Transverse colon (tissue), 4 donors: ENCODE data around the gene SLC35F6. TPM values are rescaled to one million over a fixed set of nuclear protein-coding genes. Genes with fewer than 3 reads are reported as not detected.
"Not testable (repeated sequence)": the region's sequence is repeated elsewhere in the genome, so short reads cannot be mapped to it uniquely, and the experiment has no call there.

Source experiments
- DNase-seq: peaks from one replicate; pipeline ENCODE4 v3.0.0-alpha.2; 2019
- H3K27ac ChIP-seq, 4 donors: fragments of 200-600 bp; sonication (generic); 2 replicates each; pipeline ENCODE4 v1.5.1; 2016 to 2018; ENCODE audit warnings: inconsistent platforms in 4 of 4
- H3K27me3 ChIP-seq: fragments of 200-600 bp; sonication (generic); 2 replicates; pipeline ENCODE4 v1.5.1; 2017; ENCODE audit warnings: inconsistent platforms
- H3K36me3 ChIP-seq, 4 donors: fragments of 200-600 bp; sonication (generic); 2 replicates each; pipeline ENCODE4 v1.5.1; 2017 to 2019; ENCODE audit warnings: inconsistent platforms in 4 of 4
- H3K4me1 ChIP-seq, 4 donors: fragments of 200-600 bp; sonication (generic); 2 replicates each; pipeline ENCODE4 v1.5.1; 2017 to 2020; ENCODE audit warnings: inconsistent platforms in 4 of 4
- H3K4me3 ChIP-seq, 4 donors: fragments of 200-600 bp; sonication (generic); 1 replicate in 1 of 4; 2 replicates in 3 of 4; pipeline versions ENCODE4 v1.5.1 to v1.6.1; 2017 to 2019; ENCODE audit warnings: inconsistent platforms in 4 of 4
- H3K9me3 ChIP-seq, 2 donors: fragments of 200-600 bp; sonication (generic); 2 replicates each; pipeline ENCODE4 v1.5.1; 2017 to 2019; ENCODE audit warnings: inconsistent platforms in 2 of 2
- CTCF ChIP-seq, 5 experiments: fragments of 200-600 bp in 3 of 5; fragments of 450-650 bp in 2 of 5; sonication (generic) in 3 of 5; IDR thresholded peaks; 1 replicate in 2 of 5; 2 replicates in 3 of 5; pipeline ENCODE4 v1.5.1; 2016 to 2017; ENCODE audit warnings: antibody characterized with exemption in 5 of 5, inconsistent platforms in 3 of 5, mild to moderate bottlenecking in 2 of 5, moderate library complexity in 1 of 5
- EP300 ChIP-seq: sonication (generic); formaldehyde crosslinking; IDR thresholded peaks from one replicate; pipeline ENCODE4 v1.6.1; 2017; ENCODE audit warnings: antibody characterized with exemption, low read depth
- POLR2A ChIP-seq: fragments of 450-650 bp; IDR thresholded peaks from one replicate; pipeline ENCODE4 v1.6.1; 2016; ENCODE audit warnings: antibody characterized with exemption, mild to moderate bottlenecking, moderate library complexity
- POLR2AphosphoS5 ChIP-seq, 3 donors: sonication (generic); formaldehyde crosslinking; IDR thresholded peaks; one replicate each; pipeline ENCODE4 v1.6.1; 2016; ENCODE audit warnings: antibody characterized with exemption in 3 of 3
- WGBS, 2 donors: methylation state at CpG; one replicate each; pipeline ENCODE4 v1.1.5; 2018; ENCODE audit warnings: low coverage in 1 of 2; 5-methylcytosine and 5-hydroxymethylcytosine counted together
- in situ Hi-C, 4 donors: fragments of 200-750 bp; cut with MboI; loops; one replicate each; pipeline versions ENCODE4 v1.15.0 to v1.15.1; 2017; ENCODE audit warnings: low sequenced_read_pairs in 3 of 4, low pct_ligation_motif_present in 1 of 4, low pct_unique_long_range_greater_than_20kb in 1 of 4
- intact Hi-C: fragments of 100-400 bp; cut with DNase I; formaldehyde crosslinking; loops from one replicate; pipeline ENCODE4 v1.15.1; 2023; ENCODE audit warnings: low total_unique reads
- total RNA-seq, 4 donors: library from RNA; depleted of rRNA; stranded (reverse); fragments of >200 nt; gene quantifications; one replicate each; pipeline ENCODE4 v1.1.0, GENCODE V29; 2016

Gene SLC35F6
- total RNA-seq, 4 donors from 2014 or later: 23.3 to 36.3 (median 33.3) TPM

- in situ Hi-C loops (no loop called here), intact Hi-C loops (no loop called here)
- no peaks in the 10 kb centered on the region for H3K36me3 ChIP-seq
- 87% methylated on average over 3 of the region's 3 CpGs; no CpG with 5 or more reads in 1 of the 2 donors for WGBS, 2 donors
- no peak overlapping the region for H3K27ac ChIP-seq
- peaks cover 10% of the 10 kb centered on the region for H3K27me3 ChIP-seq
- H3K4me1 ChIP-seq: no peaks in the 10 kb centered on the region
- TF ChIP-seq EP300 (no peak), POLR2A (no peak), CTCF (IDR thresholded peaks at IDR 0.05) (no peak), POLR2AphosphoS5 (IDR thresholded peaks at IDR 0.05) (no peak)
- H3K4me3 ChIP-seq: no peak overlapping the region
- DNase-seq: no peak
- no peaks in the 10 kb centered on the region for H3K9me3 ChIP-seq
Measured at GRCh38 chr2:26812731-26813130, 48.6 kb downstream of the SLC35F6 start.

GRCh38 chr2:26814072-26814765, 50.1 kb downstream of the SLC35F6 start:
- peaks cover 14% of the 10 kb centered on the region for H3K27me3 ChIP-seq
- 94% methylated on average over 40 of the region's 52 CpGs; no CpG with 5 or more reads in 1 of the 2 donors for WGBS, 2 donors
- not testable (repeated sequence) for H3K36me3 ChIP-seq

GRCh38 chr2:26816893-26817292, 52.8 kb downstream of the SLC35F6 start:
- TF ChIP-seq CTCF (IDR thresholded peaks at IDR 0.05) (no peak), EP300 (no peak), POLR2AphosphoS5 (IDR thresholded peaks at IDR 0.05) (no peak), POLR2A (no peak)
- in situ Hi-C loops (no loop called here), intact Hi-C loops (no loop called here)
- 33% methylated on average over 3 of the region's 3 CpGs; no CpG with 5 or more reads in 1 of the 2 donors for WGBS, 2 donors
- no peak overlapping the region for H3K27ac ChIP-seq
- no peaks in the 10 kb centered on the region for H3K4me1 ChIP-seq
- H3K27me3 ChIP-seq: peaks cover 22% of the 10 kb centered on the region
- H3K4me3 ChIP-seq: no peak overlapping the region
- peak; percentile 34 for DNase-seq
- no peaks in the 10 kb centered on the region for H3K36me3 ChIP-seq
- no peaks in the 10 kb centered on the region for H3K9me3 ChIP-seq

More at GRCh38 chr2:26814072-26814765, 50.1 kb downstream of the SLC35F6 start:
- H3K4me1 ChIP-seq, H3K27ac ChIP-seq, DNase-seq, H3K9me3 ChIP-seq, H3K4me3 ChIP-seq, intact Hi-C loops, in situ Hi-C loops: not testable (repeated sequence)

GRCh38 chr2:26818255-26818654, 54.2 kb downstream of the SLC35F6 start:
- H3K27me3 ChIP-seq: peaks cover 17% of the 10 kb centered on the region
- no peak for DNase-seq
- H3K4me3 ChIP-seq: no peak overlapping the region
- no peak overlapping the region for H3K27ac ChIP-seq
- no peak for TF ChIP-seq POLR2AphosphoS5 (IDR thresholded peaks at IDR 0.05)
- no peak for TF ChIP-seq POLR2A
- no peak for TF ChIP-seq CTCF (IDR thresholded peaks at IDR 0.05)
- TF ChIP-seq EP300: no peak
- no peaks in the 10 kb centered on the region for H3K9me3 ChIP-seq
- intact Hi-C loops: no loop called here
- no peaks in the 10 kb centered on the region for H3K4me1 ChIP-seq
- no peaks in the 10 kb centered on the region for H3K36me3 ChIP-seq
- in situ Hi-C loops: no loop called here
- 75 to 83% methylated on average over 1 to 5 of the region's 5 CpGs for WGBS, 2 donors

- Histone ChIP-seq H3K27ac (no peak overlapping the region), H3K4me3 (no peak overlapping the region), H3K36me3 (no peaks in the 10 kb centered on the region), H3K27me3 (peaks cover 17% of the 10 kb centered on the region), H3K9me3 (no peaks in the 10 kb centered on the region), H3K4me1 (no peaks in the 10 kb centered on the region)
- DNase-seq: no peak
- in situ Hi-C loops: no loop called here
- intact Hi-C loops: no loop called here
- no peak for TF ChIP-seq POLR2A
- TF ChIP-seq EP300: no peak
- TF ChIP-seq POLR2AphosphoS5 (IDR thresholded peaks at IDR 0.05): no peak
- no peak for TF ChIP-seq CTCF (IDR thresholded peaks at IDR 0.05)
- 54 to 63% methylated on average over 3 to 6 of the region's 6 CpGs for WGBS, 2 donors
Measured at GRCh38 chr2:26818972-26819371, 54.9 kb downstream of the SLC35F6 start.
